Activated CD8-positive, alpha-beta T cell treated with anti-CD3 and anti-CD28 coated beads for 36 hours (primary cell): ENCODE data around the gene FAM149B1. TPM values are rescaled to one million over a fixed set of nuclear protein-coding genes. Genes with fewer than 3 reads are reported as not detected.
A peak's percentile ranks its signal among the peaks of the same experiment; 100 is the strongest.

Experiments used
- ATAC-seq: fragments of 200-7000 bp; cut with Tn5 transposase; one replicate; pipeline ENCODE4 v1.10.0; 2021; ENCODE audit warnings: mild to moderate bottlenecking, moderate library complexity
- CTCF ChIA-PET: fragments of 350-600 bp; sonication (Branson Sonifier 250); formaldehyde crosslinking; loops from one replicate; lab custom pipeline; 2021; ENCODE audit warnings: antibody characterized with exemption; lab: Charles Lee
- POLR2A ChIA-PET: fragments of 350-600 bp; sonication (Branson Sonifier 250); formaldehyde crosslinking; loops from one replicate; lab custom pipeline; 2021; ENCODE audit warnings: antibody characterized with exemption; lab: Charles Lee
- DNase-seq: peaks from one replicate; pipeline ENCODE4 v3.0.0-alpha.2; 2020
- H3K27ac Mint-ChIP-seq: one replicate; pipeline ENCODE4 v1.8.0; 2021; ENCODE audit warnings: mild to moderate bottlenecking, mixed read lengths
- H3K27me3 Mint-ChIP-seq: one replicate; pipeline ENCODE4 v1.8.0; 2021; ENCODE audit warnings: mixed read lengths
- H3K36me3 Mint-ChIP-seq: one replicate; pipeline ENCODE4 v1.8.0; 2021; ENCODE audit warnings: low read depth, mixed read lengths
- H3K4me1 Mint-ChIP-seq: one replicate; pipeline ENCODE4 v1.8.0; 2021; ENCODE audit warnings: low read depth, mixed read lengths
- H3K4me3 Mint-ChIP-seq: one replicate; pipeline ENCODE4 v1.8.0; 2021; ENCODE audit warnings: mild to moderate bottlenecking, moderate library complexity, mixed read lengths
- H3K9me3 Mint-ChIP-seq: one replicate; pipeline ENCODE4 v1.8.0; 2021; ENCODE audit warnings: mixed read lengths
- CTCF ChIP-seq: fragments of 200-600 bp; IDR thresholded peaks from one replicate; pipeline ENCODE4 v1.8.0; 2022; ENCODE audit warnings: antibody characterized with exemption, mild to moderate bottlenecking
- intact Hi-C: fragments of 100-400 bp; cut with micrococcal nuclease; formaldehyde crosslinking; loops from one replicate; pipeline ENCODE4 v1.10.0; 2022
- total RNA-seq, 2 experiments: library from RNA; stranded (reverse); gene quantifications; one replicate each; pipeline ENCODE4 v1.2.3, GENCODE V29; 2021

Gene FAM149B1
- total RNA-seq, 2 experiments from 2014 or later = 13.0 to 13.3 TPM

GRCh38 chr10:73152009-73152408, 15.9 kb upstream of the FAM149B1 start:
- CTCF ChIA-PET = no interaction called here
- H3K36me3 Mint-ChIP-seq = peaks cover 40% of the 10 kb centered on the region
- intact Hi-C loops = no loop called here

GRCh38 chr10:73156054-73156453, 11.9 kb upstream of the FAM149B1 start:
- no peaks in the 10 kb centered on the region for H3K9me3 Mint-ChIP-seq
- ChIA-PET CTCF (interaction anchor here (1.7 to 4.4 kb wide), 3 partner anchors 11 to 59 kb away, joined by 5 to 60 read pairs (median 5); partner anchors contain the start of genes ECD, FAM149B1 and P4HA1), POLR2A (interaction anchor here (1.5 kb wide), 1 partner anchor 59 kb away, joined by 4 read pairs; the partner anchor contains the start of gene P4HA1)
- DNase-seq = no peak
- peaks cover 40% of the 10 kb centered on the region for H3K36me3 Mint-ChIP-seq
- no peak overlapping the region for H3K4me3 Mint-ChIP-seq
- peaks cover 14% of the 10 kb centered on the region for H3K4me1 Mint-ChIP-seq
- no peak for ATAC-seq
- no peak overlapping the region for H3K27ac Mint-ChIP-seq
- no peak for TF ChIP-seq CTCF
- no peaks in the 10 kb centered on the region for H3K27me3 Mint-ChIP-seq
- intact Hi-C loops = no loop called here

More at GRCh38 chr10:73152009-73152408, 15.9 kb upstream of the FAM149B1 start:
- Mint-ChIP-seq H3K4me3 (no peak overlapping the region), H3K9me3 (no peaks in the 10 kb centered on the region), H3K4me1 (peaks cover 5% of the 10 kb centered on the region), H3K27me3 (no peaks in the 10 kb centered on the region), H3K27ac (no peak overlapping the region)
- no peak for DNase-seq
- no peak for TF ChIP-seq CTCF
- POLR2A ChIA-PET = no interaction called here
- no peak for ATAC-seq

- Mint-ChIP-seq H3K4me3 (no peak overlapping the region), H3K27ac (peak overlapping the region; percentile 63), H3K9me3 (no peaks in the 10 kb centered on the region), H3K36me3 (peaks cover 42% of the 10 kb centered on the region), H3K4me1 (peaks cover 38% of the 10 kb centered on the region), H3K27me3 (no peaks in the 10 kb centered on the region)
- POLR2A ChIA-PET = interaction anchor here (1.3 kb wide), 1 partner anchor 63 kb away, joined by 4 read pairs; no protein-coding TSS in a partner anchor
- no peak for ATAC-seq
- intact Hi-C loops = no loop called here
- peak; percentile 76 for DNase-seq
- CTCF ChIA-PET = interaction anchor here (0.6 to 4.4 kb wide), 23 partner anchors 9 to 302 kb away, joined by 3 to 60 read pairs (median 5); partner anchors contain the start of genes ECD, FAM149B1, NUDT13 and P4HA1
- peak; percentile 94 for TF ChIP-seq CTCF
Measured at GRCh38 chr10:73159038-73159648, 8.8 kb upstream of the FAM149B1 start.

GRCh38 chr10:73161079-73161478, 6.8 kb upstream of the FAM149B1 start:
- TF ChIP-seq CTCF = no peak
- CTCF ChIA-PET = interaction anchor here (1.8 to 2.0 kb wide), 2 partner anchors 64 to 65 kb away, joined by 6 read pairs; partner anchors contain the start of gene P4HA1

GRCh38 chr10:73161662-73162061, 6.3 kb upstream of the FAM149B1 start:
- Mint-ChIP-seq H3K36me3 (peaks cover 45% of the 10 kb centered on the region), H3K4me3 (no peak overlapping the region), H3K9me3 (no peaks in the 10 kb centered on the region), H3K4me1 (peaks cover 51% of the 10 kb centered on the region), H3K27me3 (no peaks in the 10 kb centered on the region), H3K27ac (peak overlapping the region; percentile 14)
- no peak for ATAC-seq
- ChIA-PET CTCF (interaction anchor here (1.8 to 2.0 kb wide), 2 partner anchors 65 to 66 kb away, joined by 6 read pairs; partner anchors contain the start of gene P4HA1), POLR2A (no interaction called here)
- no peak for TF ChIP-seq CTCF
- no peak for DNase-seq
- intact Hi-C loops = no loop called here

More at GRCh38 chr10:73161079-73161478, 6.8 kb upstream of the FAM149B1 start:
- Mint-ChIP-seq H3K9me3 (no peaks in the 10 kb centered on the region), H3K27ac (peak overlapping the region; percentile 49), H3K4me1 (peaks cover 47% of the 10 kb centered on the region), H3K27me3 (no peaks in the 10 kb centered on the region), H3K4me3 (no peak overlapping the region), H3K36me3 (peaks cover 46% of the 10 kb centered on the region)
- POLR2A ChIA-PET = interaction anchor here (1.1 kb wide), 1 partner anchor 77 kb away, joined by 3 read pairs; no protein-coding TSS in a partner anchor
- DNase-seq (no peak), ATAC-seq (no peak)
- intact Hi-C loops = no loop called here
